OCI-LY7 (cell line): Measurements from ENCODE around the gene ART4. TPM values are rescaled to one million over a fixed set of nuclear protein-coding genes. Genes with fewer than 3 reads are reported as not detected.

ENCODE experiments used
- BruUV-seq: library from RNA; stranded (reverse); fragments of 400-500 nt; replicated peaks from 2 replicates; lab custom pipeline; 2021; lab: Mats Ljungman, UMichigan
- CTCF ChIA-PET: fragments of 300-600 bp; sonication (Branson Sonifier 250); formaldehyde crosslinking; loops from one replicate; lab custom pipeline; 2022; ENCODE audit warnings: antibody characterized with exemption; ENCODE audit not compliant: unreplicated experiment; lab: Charles Lee
- POLR2A ChIA-PET: fragments of 300-600 bp; sonication (Branson Sonifier 250); formaldehyde crosslinking; loops from one replicate; lab custom pipeline; 2022; ENCODE audit warnings: antibody characterized with exemption; lab: Charles Lee
- DNase-seq: peaks from one replicate; pipeline ENCODE4 v3.0.0-alpha.2; 2015; ENCODE audit warnings: low spot score
- H2AFZ ChIP-seq: fragments of 200-600 bp; sonication (generic), shearing (Covaris generic); 2 replicates; pipeline ENCODE4 v1.6.1; 2014; ENCODE audit warnings: mild to moderate bottlenecking, antibody characterized with exemption, low read length, moderate library complexity
- H3K27ac ChIP-seq: fragments of 200-600 bp; sonication (generic); 2 replicates; pipeline ENCODE4 v1.5.1; 2014; ENCODE audit warnings: mixed run types, low read depth, mild to moderate bottlenecking, moderate library complexity, low read length, inconsistent platforms; ENCODE audit not compliant: poor library complexity, severe bottlenecking
- H3K36me3 ChIP-seq: fragments of 200-600 bp; sonication (generic); 2 replicates; pipeline ENCODE4 v1.6.1; 2014; ENCODE audit warnings: mild to moderate bottlenecking, antibody characterized with exemption, low read length, moderate library complexity, mixed read lengths; ENCODE audit not compliant: insufficient read depth
- H3K4me1 ChIP-seq: fragments of 200-600 bp; sonication (generic); 2 replicates; pipeline ENCODE4 v1.5.1; 2014; ENCODE audit warnings: mild to moderate bottlenecking, low read length; ENCODE audit not compliant: insufficient read depth, poor library complexity, severe bottlenecking
- H3K4me2 ChIP-seq: fragments of 200-600 bp; sonication (generic); 2 replicates; pipeline ENCODE4 v1.6.1; 2014; ENCODE audit warnings: mild to moderate bottlenecking, low read length
- H3K4me3 ChIP-seq: fragments of 200-600 bp; sonication (generic); 2 replicates; pipeline ENCODE4 v1.5.1; 2014; ENCODE audit warnings: mild to moderate bottlenecking, low read depth, low read length; ENCODE audit not compliant: poor library complexity, severe bottlenecking
- H3K79me2 ChIP-seq: fragments of 200-600 bp; sonication (generic); 2 replicates; pipeline ENCODE4 v1.6.1; 2016; ENCODE audit warnings: low read depth, mild to moderate bottlenecking, low read length, moderate library complexity, mixed read lengths; ENCODE audit not compliant: insufficient read depth
- H3K9me2 ChIP-seq: fragments of 200-600 bp; sonication (generic); 2 replicates; pipeline ENCODE4 v1.6.1; 2016; ENCODE audit warnings: mild to moderate bottlenecking, low read length, mixed read lengths; ENCODE audit not compliant: insufficient read depth
- H3K9me3 ChIP-seq: fragments of 200-600 bp; sonication (generic); 2 replicates; pipeline ENCODE4 v1.6.1; 2014; ENCODE audit warnings: mild to moderate bottlenecking, mixed run types, low read length, mixed read lengths
- H4K20me1 ChIP-seq: fragments of 200-600 bp; sonication (generic); 2 replicates; pipeline ENCODE4 v1.6.1; 2014; ENCODE audit warnings: mild to moderate bottlenecking, antibody characterized with exemption, low read length, moderate library complexity, mixed read lengths; ENCODE audit not compliant: insufficient read depth
- CTCF ChIP-seq: fragments of 200-600 bp; sonication (generic); conservative IDR thresholded peaks from 2 replicates; pipeline ENCODE4 v1.5.1; 2014; ENCODE audit warnings: mild to moderate bottlenecking, antibody characterized with exemption, low read length, moderate library complexity, mixed read lengths
- EZH2phosphoT487 ChIP-seq: fragments of 200-600 bp; sonication (generic); IDR thresholded peaks from 2 replicates; pipeline ENCODE4 v1.6.1; 2018; ENCODE audit warnings: low read depth, borderline replicate concordance, mild to moderate bottlenecking, mixed run types, antibody characterized with exemption, low read length, moderate library complexity, mixed read lengths
- intact Hi-C: fragments of 100-400 bp; cut with micrococcal nuclease; formaldehyde crosslinking; loops from one replicate; pipeline ENCODE4 v1.10.0; 2022; ENCODE audit not compliant: unreplicated experiment
- total RNA-seq, 2 experiments: library from RNA; depleted of rRNA in 1 of 2; stranded (reverse); fragments of >200 nt in 1 of 2; shearing (Covaris generic) in 1 of 2; gene quantifications; 2 replicates each; pipeline ENCODE4 v1.2.3, GENCODE V29; 2014 to 2022

Gene ART4
- total RNA-seq, 2 experiments from 2014 or later: not detected

- no peak overlapping the region for H2AFZ ChIP-seq
- intact Hi-C loops: no loop called here
- no peak overlapping the region for H3K27ac ChIP-seq
- no peaks in the 10 kb centered on the region for H3K9me3 ChIP-seq
- no peaks in the 10 kb centered on the region for H3K79me2 ChIP-seq
- no peaks in the 10 kb centered on the region for H3K4me1 ChIP-seq
- BruUV-seq: no TSS peak
- DNase-seq: no peak
- ChIA-PET CTCF (no interaction called here), POLR2A (interaction anchor here (1.0 to 1.9 kb wide), 3 partner anchors 9 to 29 kb away, joined by 4 to 11 read pairs (median 8); no protein-coding TSS in a partner anchor)
- H3K4me3 ChIP-seq: no peak overlapping the region
- no peak for TF ChIP-seq EZH2phosphoT487
- TF ChIP-seq CTCF: no peak
- H3K4me2 ChIP-seq: no peak overlapping the region
- no peaks in the 10 kb centered on the region for H3K36me3 ChIP-seq
- no peaks in the 10 kb centered on the region for H3K9me2 ChIP-seq
- no peaks in the 10 kb centered on the region for H4K20me1 ChIP-seq
Measured at GRCh38 chr12:14836336-14837210, 6.8 kb downstream of the ART4 start.

- no TSS peak for BruUV-seq
- H3K36me3 ChIP-seq: no peaks in the 10 kb centered on the region
- H2AFZ ChIP-seq: no peak overlapping the region
- H3K9me3 ChIP-seq: no peaks in the 10 kb centered on the region
- ChIA-PET CTCF (no interaction called here), POLR2A (no interaction called here)
- H4K20me1 ChIP-seq: no peaks in the 10 kb centered on the region
- no peak overlapping the region for H3K4me3 ChIP-seq
- DNase-seq: no peak
- no peaks in the 10 kb centered on the region for H3K9me2 ChIP-seq
- intact Hi-C loops: no loop called here
- H3K4me2 ChIP-seq: no peak overlapping the region
- H3K79me2 ChIP-seq: no peaks in the 10 kb centered on the region
- no peak for TF ChIP-seq EZH2phosphoT487
- TF ChIP-seq CTCF: no peak
- no peaks in the 10 kb centered on the region for H3K4me1 ChIP-seq
- no peak overlapping the region for H3K27ac ChIP-seq
Measured at GRCh38 chr12:14834509-14834908, 8.8 kb downstream of the ART4 start.

GRCh38 chr12:14833952-14834351, 9.4 kb downstream of the ART4 start:
- Histone ChIP-seq H3K79me2 (no peaks in the 10 kb centered on the region), H3K9me3 (no peaks in the 10 kb centered on the region), H4K20me1 (no peaks in the 10 kb centered on the region), H3K27ac (no peak overlapping the region), H3K4me3 (no peak overlapping the region), H3K4me1 (no peaks in the 10 kb centered on the region), H3K4me2 (no peak overlapping the region), H3K9me2 (no peaks in the 10 kb centered on the region), H3K36me3 (no peaks in the 10 kb centered on the region), H2AFZ (no peak overlapping the region)
- DNase-seq: no peak
- CTCF ChIA-PET: no interaction called here
- no TSS peak for BruUV-seq
- POLR2A ChIA-PET: no interaction called here
- intact Hi-C loops: no loop called here
- TF ChIP-seq EZH2phosphoT487: no peak
- TF ChIP-seq CTCF: no peak
